Measurements from ENCODE around the gene GRM7.

GRM7 gene

GRCh38 chr3:7607083-7607482 lies 746.2 kb downstream of the GRM7 start:
- no peak for DNase-seq

- DNase-seq: no peak
Measured at GRCh38 chr3:7607676-7608075, 746.8 kb downstream of the GRM7 start.

- DNase-seq: no peak
Measured at GRCh38 chr3:7610634-7611033, 749.7 kb downstream of the GRM7 start.

- no peak for DNase-seq
Measured at GRCh38 chr3:7615043-7615442, 754.1 kb downstream of the GRM7 start.

GRCh38 chr3:7618606-7619005 lies 757.7 kb downstream of the GRM7 start:
- no peak for DNase-seq

GRCh38 chr3:7620401-7620800 lies 759.5 kb downstream of the GRM7 start:
- DNase-seq: no peak

GRCh38 chr3:7621046-7621630 lies 760.2 kb downstream of the GRM7 start:
- DNase-seq: no peak

GRCh38 chr3:7621651-7622050 lies 760.7 kb downstream of the GRM7 start:
- DNase-seq: no peak

GRCh38 chr3:7625021-7625420 lies 764.1 kb downstream of the GRM7 start:
- DNase-seq: no peak

GRCh38 chr3:7630351-7630911 lies 769.5 kb downstream of the GRM7 start:
- DNase-seq: no peak

GRCh38 chr3:7630925-7631324 lies 770.0 kb downstream of the GRM7 start:
- no peak for DNase-seq

GRCh38 chr3:7632305-7632704 lies 771.4 kb downstream of the GRM7 start:
- no peak for DNase-seq

GRCh38 chr3:7637694-7638093 lies 776.8 kb downstream of the GRM7 start:
- no peak for DNase-seq

GRCh38 chr3:7638103-7638502 lies 777.2 kb downstream of the GRM7 start:
- no peak for DNase-seq

GRCh38 chr3:7640787-7641186 lies 779.9 kb downstream of the GRM7 start:
- no peak for DNase-seq

- no peak for DNase-seq
Measured at GRCh38 chr3:7646851-7647250, 785.9 kb downstream of the GRM7 start.

GRCh38 chr3:7650466-7650865 lies 789.6 kb downstream of the GRM7 start:
- DNase-seq: no peak

GRCh38 chr3:7651274-7651673 lies 790.4 kb downstream of the GRM7 start:
- no peak for DNase-seq

GRCh38 chr3:7657214-7658112 lies 796.5 kb downstream of the GRM7 start:
- no peak for DNase-seq

GRCh38 chr3:7658294-7658693 lies 797.4 kb downstream of the GRM7 start:
- DNase-seq: no peak

- DNase-seq: no peak
Measured at GRCh38 chr3:7659079-7659478, 798.2 kb downstream of the GRM7 start.

GRCh38 chr3:7663771-7664170 lies 802.9 kb downstream of the GRM7 start:
- no peak for DNase-seq

- DNase-seq: no peak
Measured at GRCh38 chr3:7667774-7668173, 806.9 kb downstream of the GRM7 start.

- no peak for DNase-seq
Measured at GRCh38 chr3:7669641-7670040, 808.7 kb downstream of the GRM7 start.

Measured in central memory CD4-positive, alpha-beta T cell (primary cell).